GM21447 (cell line): Measurements from ENCODE around the gene DAAM1.
A peak's percentile ranks its signal among the peaks of the same experiment; 100 is the strongest.

Experiments used
- ATAC-seq: cut with Tn5 transposase; IDR thresholded peaks from one replicate; pipeline ENCODE4 v1.9.1; 2021; ENCODE audit not compliant: unreplicated experiment

The DAAM1 gene

GRCh38 chr14:59282378-59282765, 93.9 kb downstream of the DAAM1 start:
- no peak for ATAC-seq

- no peak for ATAC-seq
Measured at GRCh38 chr14:59283361-59283760, 94.9 kb downstream of the DAAM1 start.

- no peak for ATAC-seq
Measured at GRCh38 chr14:59284059-59284458, 95.6 kb downstream of the DAAM1 start.

GRCh38 chr14:59292028-59292427, 103.6 kb downstream of the DAAM1 start:
- ATAC-seq: no peak

GRCh38 chr14:59292921-59293534, 104.6 kb downstream of the DAAM1 start:
- ATAC-seq: no peak

- no peak for ATAC-seq
Measured at GRCh38 chr14:59293935-59294661, 105.6 kb downstream of the DAAM1 start.

- no peak for ATAC-seq
Measured at GRCh38 chr14:59294662-59294992, 106.2 kb downstream of the DAAM1 start.

GRCh38 chr14:59295951-59296350, 107.5 kb downstream of the DAAM1 start:
- no peak for ATAC-seq

- ATAC-seq: no peak
Measured at GRCh38 chr14:59296508-59296907, 108.0 kb downstream of the DAAM1 start.

- ATAC-seq: no peak
Measured at GRCh38 chr14:59297071-59297776, 108.8 kb downstream of the DAAM1 start.

GRCh38 chr14:59299731-59300130, 111.3 kb downstream of the DAAM1 start:
- ATAC-seq: no peak

GRCh38 chr14:59301354-59301753, 112.9 kb downstream of the DAAM1 start:
- peak; percentile 91 for ATAC-seq

GRCh38 chr14:59302313-59302712, 113.8 kb downstream of the DAAM1 start:
- no peak for ATAC-seq

GRCh38 chr14:59303216-59303615, 114.7 kb downstream of the DAAM1 start:
- no peak for ATAC-seq

GRCh38 chr14:59305231-59305630, 116.8 kb downstream of the DAAM1 start:
- no peak for ATAC-seq

- ATAC-seq: no peak
Measured at GRCh38 chr14:59305836-59306555, 117.5 kb downstream of the DAAM1 start.

- ATAC-seq: no peak
Measured at GRCh38 chr14:59306775-59307174, 118.3 kb downstream of the DAAM1 start.

GRCh38 chr14:59308086-59308485, 119.6 kb downstream of the DAAM1 start:
- ATAC-seq: no peak

- ATAC-seq: no peak
Measured at GRCh38 chr14:59308673-59309072, 120.2 kb downstream of the DAAM1 start.

GRCh38 chr14:59309291-59309900, 120.9 kb downstream of the DAAM1 start:
- ATAC-seq: no peak

- no peak for ATAC-seq
Measured at GRCh38 chr14:59310633-59311032, 122.2 kb downstream of the DAAM1 start.
